WERI-Rb-1 (cell line): ENCODE results near the gene MESD.

Experiments used
- DNase-seq: peaks from one replicate; pipeline ENCODE4 v3.0.0-alpha.2; 2020
- H3K27ac ChIP-seq: fragments of 250-450 bp; sonication (Bioruptor Pico); 2 replicates; pipeline ENCODE4 v1.5.1; 2020; ENCODE audit warnings: mild to moderate bottlenecking, moderate library complexity
- H3K27me3 ChIP-seq: fragments of 250-450 bp; sonication (Bioruptor Pico); 2 replicates; pipeline ENCODE4 v1.5.1; 2021; ENCODE audit warnings: mild to moderate bottlenecking, low read depth, moderate library complexity; ENCODE audit not compliant: insufficient read depth, severe bottlenecking
- H3K36me3 ChIP-seq: fragments of 250-450 bp; sonication (Bioruptor Pico); 2 replicates; pipeline ENCODE4 v1.5.1; 2020; ENCODE audit warnings: mild to moderate bottlenecking, moderate library complexity
- H3K4me3 ChIP-seq: 2 replicates; pipeline ENCODE4 v1.5.1; 2011; ENCODE audit warnings: low read depth, mild to moderate bottlenecking, control low read depth, low read length
- H3K9me3 ChIP-seq: fragments of 250-450 bp; sonication (Bioruptor Pico); 2 replicates; pipeline ENCODE4 v1.5.1; 2021; ENCODE audit warnings: mild to moderate bottlenecking, moderate library complexity; ENCODE audit not compliant: severe bottlenecking
- TF ChIP-seq, protein P1 (sequence below): IDR thresholded peaks from 2 replicates; pipeline ENCODE4 v1.5.1; 2011; ENCODE audit warnings: low read depth, mild to moderate bottlenecking, control low read depth, inconsistent platforms, low read length

The MESD gene

DNA sequence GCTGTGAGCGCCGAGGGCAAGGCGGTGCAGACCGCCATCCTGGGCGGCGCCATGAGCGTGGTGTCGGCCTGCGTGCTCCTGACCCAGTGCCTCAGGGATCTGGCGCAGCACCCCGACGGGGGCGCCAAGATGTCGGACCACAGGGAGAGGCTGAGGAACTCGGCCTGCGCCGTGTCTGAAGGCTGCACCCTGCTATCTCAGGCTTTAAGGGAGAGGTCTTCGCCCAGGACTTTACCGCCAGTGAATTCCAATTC, 13.4 kb upstream of the MESD start:
- Histone ChIP-seq H3K36me3 (peaks cover 20% of the 10 kb centered on the region), H3K27ac (no peak overlapping the region), H3K4me3 (no peak overlapping the region), H3K9me3 (no peaks in the 10 kb centered on the region), H3K27me3 (no peaks in the 10 kb centered on the region)
- no peak for DNase-seq
- TF ChIP-seq, protein P1, sequence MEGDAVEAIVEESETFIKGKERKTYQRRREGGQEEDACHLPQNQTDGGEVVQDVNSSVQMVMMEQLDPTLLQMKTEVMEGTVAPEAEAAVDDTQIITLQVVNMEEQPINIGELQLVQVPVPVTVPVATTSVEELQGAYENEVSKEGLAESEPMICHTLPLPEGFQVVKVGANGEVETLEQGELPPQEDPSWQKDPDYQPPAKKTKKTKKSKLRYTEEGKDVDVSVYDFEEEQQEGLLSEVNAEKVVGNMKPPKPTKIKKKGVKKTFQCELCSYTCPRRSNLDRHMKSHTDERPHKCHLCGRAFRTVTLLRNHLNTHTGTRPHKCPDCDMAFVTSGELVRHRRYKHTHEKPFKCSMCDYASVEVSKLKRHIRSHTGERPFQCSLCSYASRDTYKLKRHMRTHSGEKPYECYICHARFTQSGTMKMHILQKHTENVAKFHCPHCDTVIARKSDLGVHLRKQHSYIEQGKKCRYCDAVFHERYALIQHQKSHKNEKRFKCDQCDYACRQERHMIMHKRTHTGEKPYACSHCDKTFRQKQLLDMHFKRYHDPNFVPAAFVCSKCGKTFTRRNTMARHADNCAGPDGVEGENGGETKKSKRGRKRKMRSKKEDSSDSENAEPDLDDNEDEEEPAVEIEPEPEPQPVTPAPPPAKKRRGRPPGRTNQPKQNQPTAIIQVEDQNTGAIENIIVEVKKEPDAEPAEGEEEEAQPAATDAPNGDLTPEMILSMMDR = no peak

DNA sequence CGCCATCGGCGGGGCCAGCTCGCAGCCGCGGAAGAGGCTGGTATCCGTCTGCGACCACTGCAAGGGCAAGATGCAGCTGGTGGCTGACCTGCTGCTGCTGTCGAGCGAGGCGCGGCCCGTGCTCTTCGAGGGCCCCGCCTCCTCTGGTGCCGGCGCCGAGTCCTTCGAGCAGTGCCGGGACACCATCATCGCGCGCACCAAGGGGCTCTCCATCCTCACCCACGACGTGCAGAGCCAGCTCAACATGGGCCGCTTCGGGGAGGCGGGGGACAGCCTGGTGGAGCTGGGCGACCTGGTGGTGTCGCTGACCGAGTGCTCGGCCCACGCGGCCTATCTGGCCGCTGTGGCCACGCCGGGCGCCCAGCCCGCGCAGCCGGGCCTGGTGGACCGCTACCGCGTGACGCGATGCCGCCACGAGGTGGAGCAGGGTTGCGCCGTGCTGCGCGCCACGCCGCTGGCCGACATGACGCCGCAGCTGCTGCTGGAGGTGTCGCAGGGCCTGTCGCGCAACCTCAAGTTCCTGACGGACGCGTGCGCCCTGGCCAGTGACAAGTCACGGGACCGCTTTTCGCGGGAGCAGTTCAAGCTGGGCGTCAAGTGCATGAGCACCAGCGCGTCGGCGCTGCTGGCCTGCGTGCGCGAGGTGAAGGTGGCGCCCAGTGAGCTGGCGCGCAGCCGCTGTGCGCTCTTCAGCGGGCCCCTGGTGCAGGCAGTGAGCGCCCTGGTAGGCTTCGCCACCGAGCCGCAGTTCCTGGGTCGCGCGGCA, 12.9 kb upstream of the MESD start:
- Histone ChIP-seq H3K27me3 (no peaks in the 10 kb centered on the region), H3K27ac (no peak overlapping the region), H3K9me3 (no peaks in the 10 kb centered on the region), H3K36me3 (peaks cover 20% of the 10 kb centered on the region), H3K4me3 (no peak overlapping the region)
- no peak for DNase-seq
- TF ChIP-seq, protein P1 = no peak

GRCh38 chr15:81002009-81002330, 12.4 kb upstream of the MESD start:
- no peak for DNase-seq
- H3K27ac ChIP-seq = peak overlapping the region; percentile 91
- TF ChIP-seq, protein P1 = no peak

GRCh38 chr15:81001152-81002008, 11.8 kb upstream of the MESD start:
- H3K27ac ChIP-seq = peak overlapping the region; percentile 91
- H3K4me3 ChIP-seq = peak overlapping the region; percentile 83
- TF ChIP-seq, protein P1 = no peak
- peaks cover 20% of the 10 kb centered on the region for H3K36me3 ChIP-seq
- peak; percentile 35 for DNase-seq
- H3K27me3 ChIP-seq = no peaks in the 10 kb centered on the region
- H3K9me3 ChIP-seq = no peaks in the 10 kb centered on the region

More at GRCh38 chr15:81002009-81002330, 12.4 kb upstream of the MESD start:
- Histone ChIP-seq H3K9me3 (no peaks in the 10 kb centered on the region), H3K27me3 (no peaks in the 10 kb centered on the region), H3K4me3 (peak overlapping the region; percentile 83), H3K36me3 (peaks cover 20% of the 10 kb centered on the region)

- TF ChIP-seq, protein P1 = no peak
- peak within 1 kb of the TSS; percentile 83 for H3K4me3 ChIP-seq
These were observed 11.1 kb upstream of the MESD start, which contains the start of gene TLNRD1 for GRCh38 chr15:81000624-81001151. TLNRD1 (plus strand) TSS chr15:81000923; CDS start chr15:81002272, 1,349 bp downstream.

More at GRCh38 chr15:81000624-81001151, 11.1 kb upstream of the MESD start, which contains the start of gene TLNRD1:
- Histone ChIP-seq H3K27ac (peak within 1 kb of the TSS; percentile 91), H3K36me3 (peaks cover 20% of the 10 kb centered on the region), H3K27me3 (no peaks in the 10 kb centered on the region), H3K9me3 (no peaks in the 10 kb centered on the region)
- peak; percentile 93 for DNase-seq
